HFFc6 (cell line): ENCODE data around the gene NUP58. TPM values are rescaled to one million over a fixed set of nuclear protein-coding genes. Genes with fewer than 3 reads are reported as not detected.

ENCODE experiments used
- DNase-seq: peaks from one replicate; pipeline ENCODE4 v3.0.0-alpha.2; 2018
- H3K27ac Mint-ChIP-seq: 2 replicates; pipeline ENCODE4 v1.8.0; 2020; ENCODE audit warnings: mild to moderate bottlenecking, mixed read lengths
- H3K27me3 Mint-ChIP-seq: 2 replicates; pipeline ENCODE4 v1.8.0; 2021; ENCODE audit warnings: mild to moderate bottlenecking, moderate library complexity, mixed read lengths; ENCODE audit not compliant: insufficient read depth
- H3K36me3 Mint-ChIP-seq: 2 replicates; pipeline ENCODE4 v1.8.0; 2021; ENCODE audit warnings: low read depth, mixed read lengths
- H3K4me1 Mint-ChIP-seq: 2 replicates; pipeline ENCODE4 v1.8.0; 2020; ENCODE audit warnings: low read depth, mixed read lengths
- H3K4me3 Mint-ChIP-seq: 2 replicates; pipeline ENCODE4 v1.8.0; 2020; ENCODE audit warnings: mild to moderate bottlenecking, moderate library complexity, mixed read lengths
- H3K9me3 Mint-ChIP-seq: 2 replicates; pipeline ENCODE4 v1.8.0; 2020; ENCODE audit warnings: mild to moderate bottlenecking, mixed read lengths
- total RNA-seq, 6 experiments: library from RNA; stranded (reverse); fragmentation: NEBNext Ultra II Directional; extraction: Animal tissue kit (Norgen Biotek cat#: 25700); gene quantifications; 2 replicates in 1 of 6; 3 replicates in 5 of 6; pipeline ENCODE4 v1.2.3, GENCODE V29; 2021
- TF ChIP-seq, protein P1 (sequence below): fragments of 200-600 bp; sonication (generic); IDR thresholded peaks from 2 replicates; pipeline ENCODE4 v1.5.0; 2021; ENCODE audit warnings: antibody characterized with exemption, mild to moderate bottlenecking

The NUP58 gene
- total RNA-seq, 6 experiments from 2014 or later = 44.6 to 51.6 (median 46.8) TPM

DNA sequence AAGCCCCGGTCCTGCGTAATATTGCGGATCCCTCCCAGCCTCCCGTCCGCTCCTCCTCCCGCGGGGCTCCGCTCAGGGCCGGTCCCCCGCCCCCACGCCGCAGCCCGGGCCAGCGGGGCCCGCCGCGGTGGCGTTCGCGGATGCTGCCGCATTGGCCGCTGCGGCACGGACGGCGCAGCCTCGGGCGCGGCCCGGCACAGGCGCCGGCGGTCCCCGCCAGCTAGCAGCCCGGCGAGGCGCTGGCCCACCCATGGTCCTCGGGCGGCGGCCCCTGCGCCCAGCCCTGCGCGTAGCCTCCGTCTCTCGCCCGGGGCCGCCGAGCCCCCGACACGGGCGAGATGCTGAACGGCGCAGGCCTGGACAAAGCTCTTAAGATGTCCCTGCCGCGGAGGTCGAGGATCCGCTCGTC is 70.5 kb downstream of the NUP58 start, which contains the start of gene ATP8A2:
Gene ATP8A2, plus strand, starts transcription at position 100 of the 409 bp plus-strand sequence. Its CDS starts 239 bp downstream, at position 339.
- Mint-ChIP-seq H3K27ac (no peak within 1 kb of the TSS), H3K36me3 (no peaks in the 10 kb centered on the region)

DNA sequence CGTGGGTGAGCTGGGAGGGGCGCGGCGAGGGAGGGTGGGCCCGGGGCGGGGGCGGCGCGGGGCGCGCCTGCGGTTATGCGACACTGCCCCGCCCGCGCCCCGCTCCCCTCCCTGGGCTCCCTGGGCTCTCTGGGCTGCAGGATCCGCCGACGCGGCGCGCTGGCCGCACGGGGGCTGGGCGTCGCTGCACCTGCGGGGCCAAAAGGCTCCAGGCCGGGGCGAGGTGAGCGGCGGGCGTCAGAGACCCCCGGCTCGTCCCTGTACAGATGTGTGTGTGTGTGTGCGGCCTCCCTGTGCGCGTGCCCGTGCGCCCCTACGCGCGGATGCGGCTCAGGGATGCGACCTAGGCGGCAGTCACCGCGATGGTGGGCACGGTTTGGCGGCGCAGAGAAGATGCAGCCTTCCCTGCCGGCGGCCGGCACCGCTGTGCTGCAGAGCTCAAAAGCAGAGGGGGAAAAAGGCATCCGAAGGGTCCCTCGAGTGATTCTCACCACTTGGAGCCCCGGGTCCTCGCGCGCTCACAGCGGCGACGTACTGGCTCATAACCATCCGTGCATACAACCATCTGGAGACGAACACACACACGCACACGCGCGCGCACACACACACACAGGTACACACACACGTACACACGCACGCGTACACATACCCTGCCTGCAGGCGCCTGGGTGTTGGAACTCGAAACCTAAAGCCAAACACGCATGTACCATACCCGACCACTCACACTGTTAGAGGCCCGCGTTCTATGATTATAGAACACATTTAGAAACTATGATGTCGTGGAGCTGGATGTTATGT is 71.1 kb downstream of the NUP58 start:
- no peaks in the 10 kb centered on the region for H3K36me3 Mint-ChIP-seq
- H3K27me3 Mint-ChIP-seq = peaks cover 36% of the 10 kb centered on the region
- no peaks in the 10 kb centered on the region for H3K9me3 Mint-ChIP-seq
- TF ChIP-seq, protein P1, sequence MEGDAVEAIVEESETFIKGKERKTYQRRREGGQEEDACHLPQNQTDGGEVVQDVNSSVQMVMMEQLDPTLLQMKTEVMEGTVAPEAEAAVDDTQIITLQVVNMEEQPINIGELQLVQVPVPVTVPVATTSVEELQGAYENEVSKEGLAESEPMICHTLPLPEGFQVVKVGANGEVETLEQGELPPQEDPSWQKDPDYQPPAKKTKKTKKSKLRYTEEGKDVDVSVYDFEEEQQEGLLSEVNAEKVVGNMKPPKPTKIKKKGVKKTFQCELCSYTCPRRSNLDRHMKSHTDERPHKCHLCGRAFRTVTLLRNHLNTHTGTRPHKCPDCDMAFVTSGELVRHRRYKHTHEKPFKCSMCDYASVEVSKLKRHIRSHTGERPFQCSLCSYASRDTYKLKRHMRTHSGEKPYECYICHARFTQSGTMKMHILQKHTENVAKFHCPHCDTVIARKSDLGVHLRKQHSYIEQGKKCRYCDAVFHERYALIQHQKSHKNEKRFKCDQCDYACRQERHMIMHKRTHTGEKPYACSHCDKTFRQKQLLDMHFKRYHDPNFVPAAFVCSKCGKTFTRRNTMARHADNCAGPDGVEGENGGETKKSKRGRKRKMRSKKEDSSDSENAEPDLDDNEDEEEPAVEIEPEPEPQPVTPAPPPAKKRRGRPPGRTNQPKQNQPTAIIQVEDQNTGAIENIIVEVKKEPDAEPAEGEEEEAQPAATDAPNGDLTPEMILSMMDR = no peak
- H3K4me1 Mint-ChIP-seq = 0 out of 2 replicates have a peak, but pooled peaks cover 5% of the 10 kb centered on the region
- DNase-seq = no peak
- H3K27ac Mint-ChIP-seq = no peak overlapping the region
- H3K4me3 Mint-ChIP-seq = no peak overlapping the region

More for the DNA sequence above, 70.5 kb downstream of the NUP58 start, which contains the start of gene ATP8A2:
- Mint-ChIP-seq H3K9me3 (no peaks in the 10 kb centered on the region), H3K4me1 (0 out of 2 replicates have a peak, but pooled peaks cover 5% of the 10 kb centered on the region), H3K4me3 (no peak within 1 kb of the TSS), H3K27me3 (peaks cover 39% of the 10 kb centered on the region)
- TF ChIP-seq, protein P1 = no peak
- no peak for DNase-seq

DNA sequence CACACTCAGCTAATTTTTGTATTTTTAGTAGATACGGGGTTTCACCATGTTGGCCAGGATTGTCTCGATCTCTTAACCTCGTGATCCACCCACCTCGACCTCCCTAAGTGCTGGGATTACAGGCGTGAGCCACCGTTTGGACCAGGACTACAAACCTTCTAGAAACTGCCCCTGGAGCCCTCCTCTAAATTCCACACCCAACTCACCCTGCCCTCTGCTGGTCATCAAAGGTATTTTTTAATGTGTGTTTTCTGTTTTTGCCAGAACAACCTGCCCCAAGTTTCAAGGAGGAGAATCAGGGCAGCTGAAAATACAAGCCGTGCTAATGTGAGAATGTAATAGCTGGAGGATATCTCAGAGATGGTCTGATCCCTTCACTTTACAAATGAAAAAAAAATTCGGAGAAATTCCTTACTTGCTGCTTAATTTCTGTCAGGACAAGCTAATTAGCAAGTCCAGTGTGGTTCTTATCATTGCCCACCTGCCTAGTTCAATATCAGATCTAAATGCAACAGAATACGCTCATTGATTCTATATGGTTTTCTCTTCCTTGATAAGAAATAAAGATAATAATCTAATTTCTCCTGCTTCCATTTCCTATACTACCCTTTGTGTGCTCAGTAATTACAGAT is 74.4 kb downstream of the NUP58 start:
- Mint-ChIP-seq H3K9me3 (no peaks in the 10 kb centered on the region), H3K36me3 (no peaks in the 10 kb centered on the region), H3K27ac (no peak overlapping the region), H3K4me3 (no peak overlapping the region), H3K4me1 (0 out of 2 replicates have a peak, but pooled peaks cover 5% of the 10 kb centered on the region), H3K27me3 (peaks cover 32% of the 10 kb centered on the region)
- TF ChIP-seq, protein P1 = peak; percentile 89
- peak; percentile 27 for DNase-seq

DNA sequence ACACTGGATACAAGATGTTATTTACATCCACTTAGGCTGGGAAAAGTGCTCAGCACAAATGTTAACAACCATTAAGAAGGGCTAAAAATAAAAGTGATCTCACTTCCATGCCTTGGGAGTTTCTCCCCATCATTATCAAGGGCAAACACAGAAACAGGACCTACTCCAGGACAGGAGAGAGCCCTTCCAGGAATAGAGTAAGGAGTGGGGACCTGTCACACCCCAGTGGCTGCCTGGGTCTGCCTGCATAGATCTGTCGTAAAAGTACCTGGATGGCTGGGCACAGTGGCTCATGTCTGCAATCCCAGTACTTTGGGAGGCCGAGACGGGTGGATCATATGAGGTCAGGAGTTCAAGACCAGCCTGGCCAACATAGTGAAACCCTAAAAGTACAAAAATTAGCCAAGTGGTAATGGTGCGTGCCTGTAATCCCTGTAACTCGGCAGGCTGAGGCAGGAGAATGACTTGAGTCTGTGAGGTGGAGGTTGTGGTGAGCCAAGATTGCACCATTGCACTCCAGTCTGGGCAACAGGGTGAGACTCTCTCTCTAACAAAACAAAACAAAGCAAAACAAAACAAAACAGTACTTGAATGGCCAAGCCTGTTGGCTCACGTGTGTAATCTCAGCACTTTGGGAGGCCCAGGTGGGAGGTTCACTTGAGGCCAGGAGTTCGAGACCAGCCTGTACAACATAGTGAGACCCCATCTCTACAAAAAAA is 76.0 kb downstream of the NUP58 start:
- H3K4me3 Mint-ChIP-seq = no peak overlapping the region
- no peaks in the 10 kb centered on the region for H3K9me3 Mint-ChIP-seq
- no peaks in the 10 kb centered on the region for H3K36me3 Mint-ChIP-seq
- H3K27me3 Mint-ChIP-seq = peaks cover 23% of the 10 kb centered on the region
- TF ChIP-seq, protein P1 = no peak
- no peaks in the 10 kb centered on the region for H3K4me1 Mint-ChIP-seq
- no peak overlapping the region for H3K27ac Mint-ChIP-seq
- DNase-seq = no peak

DNA sequence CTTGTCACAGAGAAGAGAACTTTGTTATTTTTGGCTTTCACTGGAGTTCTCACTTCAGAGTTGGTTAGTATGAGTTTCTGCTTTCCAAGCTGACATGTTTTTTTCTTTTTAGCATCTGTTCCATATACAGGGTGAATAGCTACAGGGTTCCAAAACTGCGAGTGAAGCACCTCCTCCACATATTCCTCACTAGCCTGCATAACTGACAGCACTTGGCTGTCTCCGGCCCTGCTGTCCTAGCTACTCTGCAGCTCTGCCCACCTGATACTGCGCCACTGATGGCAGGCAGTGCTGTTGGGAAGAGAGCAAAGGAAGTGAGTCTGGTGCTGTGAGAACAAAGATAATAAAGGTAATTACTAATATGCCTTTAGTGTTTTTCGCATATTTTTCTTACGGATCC is 77.1 kb downstream of the NUP58 start:
- H3K36me3 Mint-ChIP-seq = no peaks in the 10 kb centered on the region
- no peak overlapping the region for H3K4me3 Mint-ChIP-seq
- peaks cover 12% of the 10 kb centered on the region for H3K27me3 Mint-ChIP-seq
- DNase-seq = no peak
- H3K9me3 Mint-ChIP-seq = no peaks in the 10 kb centered on the region
- H3K4me1 Mint-ChIP-seq = no peaks in the 10 kb centered on the region
- TF ChIP-seq, protein P1 = no peak
- no peak overlapping the region for H3K27ac Mint-ChIP-seq
